GM23338 (cell line): Measurements from ENCODE around the gene UBASH3B. TPM values are rescaled to one million over a fixed set of nuclear protein-coding genes. Genes with fewer than 3 reads are reported as not detected.

Source experiments
- ATAC-seq: fragments of 200-7000 bp; cut with Tn5 transposase; 3 replicates; pipeline ENCODE4 v1.9.1; 2020
- DNase-seq: peaks from one replicate; pipeline ENCODE4 v3.0.0-alpha.2; 2015; ENCODE audit warnings: low spot score
- H2AFZ ChIP-seq: fragments of 200-600 bp; sonication (generic); 2 replicates; pipeline ENCODE4 v1.8.0; 2016; ENCODE audit warnings: antibody characterized with exemption, mild to moderate bottlenecking, moderate library complexity
- H3F3A ChIP-seq: fragments of 200-600 bp; sonication (generic); replicated peaks from 2 replicates; pipeline ENCODE4 v1.8.0; 2017; ENCODE audit warnings: antibody characterized with exemption, mixed run types, low read depth
- H3K27ac ChIP-seq: fragments of 200-600 bp; sonication (generic); 2 replicates; pipeline ENCODE4 v1.6.1; 2016; ENCODE audit warnings: low read depth
- H3K27me3 ChIP-seq: fragments of 200-600 bp; sonication (generic); 2 replicates; pipeline ENCODE4 v1.8.0; 2016; ENCODE audit warnings: mild to moderate bottlenecking, mixed run types, moderate library complexity; ENCODE audit not compliant: insufficient read depth
- H3K36me3 ChIP-seq: fragments of 200-600 bp; sonication (generic); 2 replicates; pipeline ENCODE4 v1.8.0; 2016; ENCODE audit warnings: mild to moderate bottlenecking; ENCODE audit not compliant: insufficient read depth
- H3K4me1 ChIP-seq: fragments of 200-600 bp; sonication (generic); 2 replicates; pipeline ENCODE4 v1.8.0; 2016; ENCODE audit warnings: mild to moderate bottlenecking, moderate library complexity; ENCODE audit not compliant: insufficient read depth
- H3K4me2 ChIP-seq: fragments of 200-600 bp; sonication (generic); 2 replicates; pipeline ENCODE4 v1.7.1; 2017; ENCODE audit warnings: mixed run types
- H3K4me3 ChIP-seq: fragments of 200-600 bp; sonication (generic); 2 replicates; pipeline ENCODE4 v1.6.1; 2016; ENCODE audit warnings: mixed run types
- H3K79me2 ChIP-seq: fragments of 200-600 bp; sonication (generic); replicated peaks from 2 replicates; pipeline ENCODE4 v1.8.0; 2017; ENCODE audit warnings: mild to moderate bottlenecking; ENCODE audit not compliant: insufficient read depth
- H3K9me2 ChIP-seq: fragments of 200-600 bp; sonication (generic); 2 replicates; pipeline ENCODE4 v1.8.0; 2017; ENCODE audit not compliant: insufficient read depth
- H4K20me1 ChIP-seq: fragments of 200-600 bp; sonication (generic); replicated peaks from 2 replicates; pipeline ENCODE4 v1.8.0; 2017; ENCODE audit warnings: mild to moderate bottlenecking; ENCODE audit not compliant: insufficient read depth
- H3K27ac Mint-ChIP-seq: 2 replicates; pipeline ENCODE4 v1.8.0; 2020; ENCODE audit warnings: inconsistent platforms, mild to moderate bottlenecking, moderate library complexity, mixed read lengths
- H3K27me3 Mint-ChIP-seq: 3 replicates; pipeline ENCODE4 v1.8.0; 2022; ENCODE audit warnings: low read depth, mild to moderate bottlenecking, moderate library complexity, mixed read lengths, inconsistent platforms; ENCODE audit not compliant: insufficient read depth, poor library complexity
- H3K36me3 Mint-ChIP-seq: 3 replicates; pipeline ENCODE4 v1.8.0; 2021; ENCODE audit warnings: low read depth, mild to moderate bottlenecking, inconsistent platforms, moderate library complexity, mixed read lengths
- H3K4me1 Mint-ChIP-seq: 3 replicates; pipeline ENCODE4 v1.8.0; 2020; ENCODE audit warnings: mild to moderate bottlenecking, inconsistent platforms, mixed read lengths
- H3K4me3 Mint-ChIP-seq: 3 replicates; pipeline ENCODE4 v1.8.0; 2021; ENCODE audit warnings: moderate library complexity, mild to moderate bottlenecking, inconsistent platforms, mixed read lengths
- H3K9me3 Mint-ChIP-seq: 3 replicates; pipeline ENCODE4 v1.8.0; 2020; ENCODE audit warnings: moderate library complexity, mild to moderate bottlenecking, inconsistent platforms, mixed read lengths
- CREB1 ChIP-seq: fragments of 250-450 bp; sonication (Bioruptor Pico); IDR thresholded peaks from 2 replicates; pipeline ENCODE4 v1.5.0; 2020; ENCODE audit warnings: low read depth, mild to moderate bottlenecking, moderate library complexity
- EZH2phosphoT487 ChIP-seq: fragments of 200-600 bp; sonication (generic); IDR thresholded peaks from one replicate; pipeline ENCODE4 v1.8.1; 2018; ENCODE audit warnings: antibody characterized with exemption; ENCODE audit not compliant: unreplicated experiment
- JUNB ChIP-seq: IDR thresholded peaks from one replicate; pipeline ENCODE4 v1.6.1; 2016; ENCODE audit warnings: antibody characterized with exemption; ENCODE audit not compliant: unreplicated experiment
- NANOG ChIP-seq: IDR thresholded peaks from 2 replicates; pipeline ENCODE4 v1.6.1; 2016; ENCODE audit warnings: antibody characterized with exemption, borderline replicate concordance
- POLR2AphosphoS5 ChIP-seq: IDR thresholded peaks from 2 replicates; pipeline ENCODE4 v1.6.1; 2016; ENCODE audit warnings: antibody characterized with exemption, low read depth
- REST ChIP-seq: IDR thresholded peaks from one replicate; pipeline ENCODE4 v1.6.1; 2018; ENCODE audit warnings: antibody characterized with exemption; ENCODE audit not compliant: unreplicated experiment
- STAT1 ChIP-seq: IDR thresholded peaks from one replicate; pipeline ENCODE4 v1.6.1; 2016; ENCODE audit warnings: antibody characterized with exemption; ENCODE audit not compliant: unreplicated experiment
- ZNF114 ChIP-seq: fragments of 250-450 bp; sonication (Bioruptor Pico); IDR thresholded peaks from 2 replicates; pipeline ENCODE4 v1.5.0; 2020; ENCODE audit warnings: mild to moderate bottlenecking, moderate library complexity
- polyA plus RNA-seq: library from polyadenylated mRNA; unstranded; fragments of >200 nt; fragmentation: Nextera tagmentation; extraction: Ambion mirVana; gene quantifications from 2 replicates; pipeline ENCODE4 v1.2.1, GENCODE V29; 2016
- total RNA-seq: library from RNA; depleted of rRNA; stranded (reverse); fragments of >200 nt; shearing (Covaris generic); gene quantifications from 2 replicates; pipeline ENCODE4 v1.2.3, GENCODE V29; 2014
- TF ChIP-seq, protein P1 (sequence below): fragments of 250-450 bp; sonication (Bioruptor Pico); IDR thresholded peaks from 2 replicates; pipeline ENCODE4 v1.5.0; 2020; ENCODE audit warnings: mild to moderate bottlenecking, moderate library complexity
- TF ChIP-seq, protein P2 (sequence below): IDR thresholded peaks from 2 replicates; pipeline ENCODE4 v1.6.1; 2016; ENCODE audit warnings: antibody characterized with exemption

Gene UBASH3B
- total and polyA plus RNA-seq, 2 experiments from 2014 or later, result 2.1 to 12.0 TPM

- TF ChIP-seq, protein P1, sequence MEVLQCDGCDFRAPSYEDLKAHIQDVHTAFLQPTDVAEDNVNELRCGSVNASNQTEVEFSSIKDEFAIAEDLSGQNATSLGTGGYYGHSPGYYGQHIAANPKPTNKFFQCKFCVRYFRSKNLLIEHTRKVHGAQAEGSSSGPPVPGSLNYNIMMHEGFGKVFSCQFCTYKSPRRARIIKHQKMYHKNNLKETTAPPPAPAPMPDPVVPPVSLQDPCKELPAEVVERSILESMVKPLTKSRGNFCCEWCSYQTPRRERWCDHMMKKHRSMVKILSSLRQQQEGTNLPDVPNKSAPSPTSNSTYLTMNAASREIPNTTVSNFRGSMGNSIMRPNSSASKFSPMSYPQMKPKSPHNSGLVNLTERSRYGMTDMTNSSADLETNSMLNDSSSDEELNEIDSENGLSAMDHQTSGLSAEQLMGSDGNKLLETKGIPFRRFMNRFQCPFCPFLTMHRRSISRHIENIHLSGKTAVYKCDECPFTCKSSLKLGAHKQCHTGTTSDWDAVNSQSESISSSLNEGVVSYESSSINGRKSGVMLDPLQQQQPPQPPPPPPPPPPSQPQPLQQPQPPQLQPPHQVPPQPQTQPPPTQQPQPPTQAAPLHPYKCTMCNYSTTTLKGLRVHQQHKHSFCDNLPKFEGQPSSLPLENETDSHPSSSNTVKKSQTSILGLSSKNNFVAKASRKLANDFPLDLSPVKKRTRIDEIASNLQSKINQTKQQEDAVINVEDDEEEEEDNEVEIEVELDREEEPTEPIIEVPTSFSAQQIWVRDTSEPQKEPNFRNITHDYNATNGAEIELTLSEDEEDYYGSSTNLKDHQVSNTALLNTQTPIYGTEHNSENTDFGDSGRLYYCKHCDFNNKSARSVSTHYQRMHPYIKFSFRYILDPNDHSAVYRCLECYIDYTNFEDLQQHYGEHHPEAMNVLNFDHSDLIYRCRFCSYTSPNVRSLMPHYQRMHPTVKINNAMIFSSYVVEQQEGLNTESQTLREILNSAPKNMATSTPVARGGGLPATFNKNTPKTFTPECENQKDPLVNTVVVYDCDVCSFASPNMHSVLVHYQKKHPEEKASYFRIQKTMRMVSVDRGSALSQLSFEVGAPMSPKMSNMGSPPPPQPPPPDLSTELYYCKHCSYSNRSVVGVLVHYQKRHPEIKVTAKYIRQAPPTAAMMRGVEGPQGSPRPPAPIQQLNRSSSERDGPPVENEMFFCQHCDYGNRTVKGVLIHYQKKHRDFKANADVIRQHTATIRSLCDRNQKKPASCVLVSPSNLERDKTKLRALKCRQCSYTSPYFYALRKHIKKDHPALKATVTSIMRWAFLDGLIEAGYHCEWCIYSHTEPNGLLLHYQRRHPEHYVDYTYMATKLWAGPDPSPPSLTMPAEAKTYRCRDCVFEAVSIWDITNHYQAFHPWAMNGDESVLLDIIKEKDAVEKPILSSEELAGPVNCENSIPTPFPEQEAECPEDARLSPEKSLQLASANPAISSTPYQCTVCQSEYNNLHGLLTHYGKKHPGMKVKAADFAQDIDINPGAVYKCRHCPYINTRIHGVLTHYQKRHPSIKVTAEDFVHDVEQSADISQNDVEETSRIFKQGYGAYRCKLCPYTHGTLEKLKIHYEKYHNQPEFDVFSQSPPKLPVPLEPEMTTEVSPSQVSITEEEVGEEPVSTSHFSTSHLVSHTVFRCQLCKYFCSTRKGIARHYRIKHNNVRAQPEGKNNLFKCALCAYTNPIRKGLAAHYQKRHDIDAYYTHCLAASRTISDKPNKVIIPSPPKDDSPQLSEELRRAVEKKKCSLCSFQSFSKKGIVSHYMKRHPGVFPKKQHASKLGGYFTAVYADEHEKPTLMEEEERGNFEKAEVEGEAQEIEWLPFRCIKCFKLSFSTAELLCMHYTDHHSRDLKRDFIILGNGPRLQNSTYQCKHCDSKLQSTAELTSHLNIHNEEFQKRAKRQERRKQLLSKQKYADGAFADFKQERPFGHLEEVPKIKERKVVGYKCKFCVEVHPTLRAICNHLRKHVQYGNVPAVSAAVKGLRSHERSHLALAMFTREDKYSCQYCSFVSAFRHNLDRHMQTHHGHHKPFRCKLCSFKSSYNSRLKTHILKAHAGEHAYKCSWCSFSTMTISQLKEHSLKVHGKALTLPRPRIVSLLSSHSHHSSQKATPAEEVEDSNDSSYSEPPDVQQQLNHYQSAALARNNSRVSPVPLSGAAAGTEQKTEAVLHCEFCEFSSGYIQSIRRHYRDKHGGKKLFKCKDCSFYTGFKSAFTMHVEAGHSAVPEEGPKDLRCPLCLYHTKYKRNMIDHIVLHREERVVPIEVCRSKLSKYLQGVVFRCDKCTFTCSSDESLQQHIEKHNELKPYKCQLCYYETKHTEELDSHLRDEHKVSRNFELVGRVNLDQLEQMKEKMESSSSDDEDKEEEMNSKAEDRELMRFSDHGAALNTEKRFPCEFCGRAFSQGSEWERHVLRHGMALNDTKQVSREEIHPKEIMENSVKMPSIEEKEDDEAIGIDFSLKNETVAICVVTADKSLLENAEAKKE (CRISPR knock-in tag), result no peak
- TF ChIP-seq CREB1 (no peak), ZNF114 (CRISPR knock-in tag) (no peak)
- TF ChIP-seq, protein P2, sequence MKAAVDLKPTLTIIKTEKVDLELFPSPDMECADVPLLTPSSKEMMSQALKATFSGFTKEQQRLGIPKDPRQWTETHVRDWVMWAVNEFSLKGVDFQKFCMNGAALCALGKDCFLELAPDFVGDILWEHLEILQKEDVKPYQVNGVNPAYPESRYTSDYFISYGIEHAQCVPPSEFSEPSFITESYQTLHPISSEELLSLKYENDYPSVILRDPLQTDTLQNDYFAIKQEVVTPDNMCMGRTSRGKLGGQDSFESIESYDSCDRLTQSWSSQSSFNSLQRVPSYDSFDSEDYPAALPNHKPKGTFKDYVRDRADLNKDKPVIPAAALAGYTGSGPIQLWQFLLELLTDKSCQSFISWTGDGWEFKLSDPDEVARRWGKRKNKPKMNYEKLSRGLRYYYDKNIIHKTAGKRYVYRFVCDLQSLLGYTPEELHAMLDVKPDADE, result no peak
Observed at GRCh38 chr11:122816761-122817520, 161.4 kb downstream of the UBASH3B start (continued).

GRCh38 chr11:122820158-122820557 lies 164.6 kb downstream of the UBASH3B start:
- 0 out of 3 replicates have a peak, but pooled peaks cover 3% of the 10 kb centered on the region for H3K4me1 Mint-ChIP-seq
- H3K27ac Mint-ChIP-seq, result no peak overlapping the region
- peaks cover 21% of the 10 kb centered on the region for H3K36me3 ChIP-seq
- H3K36me3 Mint-ChIP-seq, result peaks cover 73% of the 10 kb centered on the region
- no peak overlapping the region for H3K4me2 ChIP-seq
- no peak overlapping the region for H3K4me3 Mint-ChIP-seq
- H3K27ac ChIP-seq, result no peak overlapping the region
- DNase-seq (no peak), ATAC-seq (no peak)
- H3K27me3 ChIP-seq, result no peaks in the 10 kb centered on the region
- H2AFZ ChIP-seq, result no peak overlapping the region
- no peaks in the 10 kb centered on the region for H3K79me2 ChIP-seq
- no peaks in the 10 kb centered on the region for H4K20me1 ChIP-seq
- H3K4me1 ChIP-seq, result no peaks in the 10 kb centered on the region
- H3K27me3 Mint-ChIP-seq, result no peaks in the 10 kb centered on the region
- H3K4me3 ChIP-seq, result no peak overlapping the region
- no peak for TF ChIP-seq EZH2phosphoT487
- TF ChIP-seq NANOG, result no peak
- no peak for TF ChIP-seq POLR2AphosphoS5
- TF ChIP-seq, protein P2, result no peak
- TF ChIP-seq REST, result no peak
- no peak for TF ChIP-seq JUNB
- TF ChIP-seq STAT1, result no peak
- TF ChIP-seq ZNF114 (CRISPR knock-in tag), result no peak
- no peak for TF ChIP-seq CREB1
- peaks cover 77% of the 10 kb centered on the region for H3K9me3 Mint-ChIP-seq
- no peaks in the 10 kb centered on the region for H3K9me2 ChIP-seq
- H3F3A ChIP-seq, result no peaks in the 10 kb centered on the region
